A673 (cell line): ENCODE measurements around the gene AKAP6. TPM values are rescaled to one million over a fixed set of nuclear protein-coding genes. Genes with fewer than 3 reads are reported as not detected.

Experiments used
- BruUV-seq: library from RNA; stranded (reverse); fragments of 400-500 nt; replicated peaks from 2 replicates; lab custom pipeline; 2021; lab: Mats Ljungman, UMichigan
- CTCF ChIA-PET: fragments of 300-600 bp; sonication (Branson Sonifier 250); formaldehyde crosslinking; loops from one replicate; lab custom pipeline; 2022; ENCODE audit warnings: antibody characterized with exemption; lab: Charles Lee
- POLR2A ChIA-PET: fragments of 300-600 bp; sonication (Branson Sonifier 250); formaldehyde crosslinking; loops from one replicate; lab custom pipeline; 2022; ENCODE audit warnings: antibody characterized with exemption; ENCODE audit not compliant: low non-redundant PET; lab: Charles Lee
- DNase-seq: peaks from one replicate; pipeline ENCODE4 v3.0.0-alpha.2; 2015; ENCODE audit warnings: low spot score
- H3K27ac ChIP-seq: fragments of 200-600 bp; sonication (generic); 2 replicates; pipeline ENCODE4 v1.5.1; 2016; ENCODE audit warnings: mixed run types, low read depth, mild to moderate bottlenecking, mixed read lengths, antibody characterized with exemption, low read length; ENCODE audit not compliant: poor library complexity, severe bottlenecking
- H3K27me3 ChIP-seq: fragments of 200-600 bp; sonication (generic); replicated peaks from 2 replicates; pipeline ENCODE4 v1.6.1; 2017; ENCODE audit warnings: mixed run types, low read depth, mild to moderate bottlenecking, mixed read lengths, antibody characterized with exemption, low read length; ENCODE audit not compliant: insufficient read depth, poor library complexity
- H3K36me3 ChIP-seq: fragments of 200-600 bp; sonication (generic); 2 replicates; pipeline ENCODE4 v1.6.1; 2016; ENCODE audit warnings: mixed run types, mild to moderate bottlenecking, mixed read lengths, antibody characterized with exemption, low read length; ENCODE audit not compliant: insufficient read depth, poor library complexity, severe bottlenecking
- H3K4me1 ChIP-seq: fragments of 200-600 bp; sonication (generic); 2 replicates; pipeline ENCODE4 v1.6.1; 2017; ENCODE audit warnings: mixed run types, mild to moderate bottlenecking, mixed read lengths, antibody characterized with exemption, low read length; ENCODE audit not compliant: insufficient read depth, poor library complexity, severe bottlenecking
- H3K4me3 ChIP-seq: fragments of 200-600 bp; sonication (generic); 2 replicates; pipeline ENCODE4 v1.5.1; 2016; ENCODE audit warnings: low read depth, mixed run types, mild to moderate bottlenecking, mixed read lengths, low read length; ENCODE audit not compliant: poor library complexity, severe bottlenecking
- H3K9me3 ChIP-seq: fragments of 200-600 bp; sonication (generic); 2 replicates; pipeline ENCODE4 v1.6.1; 2016; ENCODE audit warnings: mixed run types, low read depth, mild to moderate bottlenecking, mixed read lengths, antibody characterized with exemption, low read length; ENCODE audit not compliant: poor library complexity, severe bottlenecking
- CTCF ChIP-seq: fragments of 300-800, 200-600 bp; sonication (generic); conservative IDR thresholded peaks from 2 replicates; pipeline ENCODE4 v1.5.1; 2017; ENCODE audit warnings: low read depth, mild to moderate bottlenecking, antibody characterized with exemption, low read length, moderate library complexity, mixed read lengths
- EZH2 ChIP-seq: fragments of 200-600 bp; sonication (generic); IDR thresholded peaks from 2 replicates; pipeline ENCODE4 v1.6.1; 2017; ENCODE audit warnings: borderline replicate concordance, low read depth, mild to moderate bottlenecking, mixed read lengths, antibody characterized with exemption, low read length; ENCODE audit not compliant: poor library complexity, severe bottlenecking
- intact Hi-C: fragments of 100-400 bp; cut with micrococcal nuclease; formaldehyde crosslinking; loops from one replicate; pipeline ENCODE4 v1.10.0; 2022; ENCODE audit not compliant: unreplicated experiment
- total RNA-seq: library from RNA; stranded (reverse); gene quantifications from 2 replicates; pipeline ENCODE4 v1.2.3, GENCODE V29; 2021

Gene AKAP6
- total RNA-seq, 1 experiment from 2014 or later = 0.73 TPM

DNA sequence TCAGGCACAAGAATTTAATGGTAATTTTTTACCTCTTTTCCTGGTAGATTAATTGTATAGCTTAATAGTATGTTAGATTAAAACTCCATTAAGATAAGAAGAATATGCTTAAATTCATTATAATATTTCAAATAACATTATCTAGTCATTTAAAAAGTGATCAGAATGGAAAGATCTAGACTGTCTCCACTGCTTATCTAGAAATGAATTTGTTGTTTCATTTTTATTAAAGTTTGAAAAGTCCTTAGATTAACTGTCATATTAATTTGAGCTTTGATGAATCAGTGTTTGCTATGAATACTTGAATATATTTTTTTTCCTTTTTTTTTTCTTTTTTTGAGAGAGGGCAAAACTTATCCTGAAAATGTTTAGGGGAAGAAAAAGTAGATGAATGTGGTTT, 373.0 kb downstream of the AKAP6 start:
- H3K4me3 ChIP-seq = no peak overlapping the region
- ChIA-PET POLR2A (interaction anchor here (0.5 kb wide), 1 partner anchor 238 kb away, joined by 7 read pairs; no protein-coding TSS in a partner anchor), CTCF (no interaction called here)
- no peak for DNase-seq
- BruUV-seq = no TSS peak
- intact Hi-C loops = no loop called here
- no peak for TF ChIP-seq EZH2
- TF ChIP-seq CTCF = no peak
- no peaks in the 10 kb centered on the region for H3K27me3 ChIP-seq
- H3K4me1 ChIP-seq = peaks cover 32% of the 10 kb centered on the region
- no peaks in the 10 kb centered on the region for H3K36me3 ChIP-seq
- H3K9me3 ChIP-seq = no peaks in the 10 kb centered on the region
- H3K27ac ChIP-seq = no peak overlapping the region

GRCh38 chr14:32702562-32702961, 373.5 kb downstream of the AKAP6 start:
- H3K36me3 ChIP-seq = no peaks in the 10 kb centered on the region
- no peaks in the 10 kb centered on the region for H3K27me3 ChIP-seq
- H3K4me3 ChIP-seq = no peak overlapping the region
- H3K27ac ChIP-seq = no peak overlapping the region
- no TSS peak for BruUV-seq
- H3K9me3 ChIP-seq = no peaks in the 10 kb centered on the region
- DNase-seq = no peak
- peaks cover 27% of the 10 kb centered on the region for H3K4me1 ChIP-seq
- TF ChIP-seq EZH2 = no peak
- TF ChIP-seq CTCF = no peak
- intact Hi-C loops = no loop called here
- CTCF ChIA-PET = no interaction called here
- POLR2A ChIA-PET = interaction anchor here (0.5 kb wide), 1 partner anchor 237 kb away, joined by 7 read pairs; no protein-coding TSS in a partner anchor

DNA sequence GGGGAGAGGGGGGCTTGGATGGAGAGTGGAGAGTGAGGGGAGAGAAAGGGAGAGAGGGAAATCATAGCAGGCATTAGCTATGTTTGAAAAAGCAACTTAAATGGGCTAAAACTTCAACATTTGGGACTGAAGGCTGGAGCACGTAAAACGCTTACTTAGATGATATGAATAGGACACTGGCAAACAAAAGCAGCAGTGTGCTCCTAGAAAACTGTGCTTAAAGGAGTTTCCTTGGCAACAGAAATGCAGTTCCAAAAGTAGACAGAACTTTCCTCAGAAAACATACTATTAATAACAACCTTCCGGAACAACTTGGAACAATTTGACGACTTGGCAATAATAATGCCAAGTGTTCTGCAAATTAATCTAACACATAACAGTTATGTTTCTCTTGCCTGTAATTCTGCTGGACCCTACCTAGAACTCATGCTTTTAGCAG, 374.1 kb downstream of the AKAP6 start:
- Histone ChIP-seq H3K27me3 (no peaks in the 10 kb centered on the region), H3K9me3 (no peaks in the 10 kb centered on the region), H3K36me3 (no peaks in the 10 kb centered on the region), H3K27ac (no peak overlapping the region), H3K4me3 (no peak overlapping the region), H3K4me1 (peaks cover 21% of the 10 kb centered on the region)
- POLR2A ChIA-PET = no interaction called here
- TF ChIP-seq CTCF = no peak
- no peak for TF ChIP-seq EZH2
- no TSS peak for BruUV-seq
- intact Hi-C loops = no loop called here
- no peak for DNase-seq
- CTCF ChIA-PET = no interaction called here
